ENCODE measurements around the gene PYDC2.

Gene PYDC2

GRCh38 chr3:191438150-191438814, 22.7 kb upstream of the PYDC2 start:
- Histone ChIP-seq H3K27me3 (ENCODE audit: low read length) (no peaks in the 10 kb centered on the region), H3K9me2 (replicated peaks; ENCODE audit: insufficient read depth, low read length) (no peaks in the 10 kb centered on the region), H3K36me3 (ENCODE audit: low read length) (no peaks in the 10 kb centered on the region), H3K79me2 (ENCODE audit: insufficient read depth, low read length) (no peaks in the 10 kb centered on the region), H3K9ac (ENCODE audit: low read length) (no peak overlapping the region), H3K9me3 (ENCODE audit: insufficient read depth, low read length) (no peaks in the 10 kb centered on the region), H3K4me3 (ENCODE audit: insufficient read depth, low read length, poor library complexity, severe bottlenecking) (no peak overlapping the region), H3K4me2 (ENCODE audit: low read depth, low read length, poor library complexity, severe bottlenecking) (no peak overlapping the region), H3F3A (ENCODE audit: insufficient read depth) (no peaks in the 10 kb centered on the region), H3K27ac (ENCODE audit: low read depth, low read length) (no peak overlapping the region), H2AFZ (ENCODE audit: low read depth, low read length, severe bottlenecking) (no peak overlapping the region), H4K20me1 (ENCODE audit: low read depth, low read length) (no peaks in the 10 kb centered on the region)
- TF ChIP-seq EZH2phosphoT487 (conservative IDR thresholded peaks at IDR 0.05; ENCODE audit: low read length): no peak
- TF ChIP-seq CTCF (IDR thresholded peaks at IDR 0.05; ENCODE audit: insufficient read depth, low read length, poor library complexity, severe bottlenecking): no peak

GRCh38 chr3:191440532-191440931, 20.4 kb upstream of the PYDC2 start:
- Histone ChIP-seq H4K20me1 (ENCODE audit: low read depth, low read length) (no peaks in the 10 kb centered on the region), H3K79me2 (ENCODE audit: insufficient read depth, low read length) (no peaks in the 10 kb centered on the region), H3K27me3 (ENCODE audit: low read length) (no peaks in the 10 kb centered on the region), H2AFZ (ENCODE audit: low read depth, low read length, severe bottlenecking) (no peak overlapping the region), H3K4me2 (ENCODE audit: low read depth, low read length, poor library complexity, severe bottlenecking) (no peak overlapping the region), H3K9me2 (replicated peaks; ENCODE audit: insufficient read depth, low read length) (no peaks in the 10 kb centered on the region), H3K27ac (ENCODE audit: low read depth, low read length) (no peak overlapping the region), H3K9ac (ENCODE audit: low read length) (no peak overlapping the region), H3F3A (ENCODE audit: insufficient read depth) (no peaks in the 10 kb centered on the region), H3K36me3 (ENCODE audit: low read length) (no peaks in the 10 kb centered on the region), H3K4me3 (ENCODE audit: insufficient read depth, low read length, poor library complexity, severe bottlenecking) (no peak overlapping the region), H3K9me3 (ENCODE audit: insufficient read depth, low read length) (no peaks in the 10 kb centered on the region)
- no peak for TF ChIP-seq EZH2phosphoT487 (conservative IDR thresholded peaks at IDR 0.05; ENCODE audit: low read length)
- TF ChIP-seq CTCF (IDR thresholded peaks at IDR 0.05; ENCODE audit: insufficient read depth, low read length, poor library complexity, severe bottlenecking): no peak

GRCh38 chr3:191441687-191442086, 19.3 kb upstream of the PYDC2 start:
- Histone ChIP-seq H3K27ac (ENCODE audit: low read depth, low read length) (no peak overlapping the region), H3K4me3 (ENCODE audit: insufficient read depth, low read length, poor library complexity, severe bottlenecking) (no peak overlapping the region), H4K20me1 (ENCODE audit: low read depth, low read length) (no peaks in the 10 kb centered on the region), H3K9me2 (replicated peaks; ENCODE audit: insufficient read depth, low read length) (no peaks in the 10 kb centered on the region), H2AFZ (ENCODE audit: low read depth, low read length, severe bottlenecking) (no peak overlapping the region), H3K27me3 (ENCODE audit: low read length) (no peaks in the 10 kb centered on the region), H3F3A (ENCODE audit: insufficient read depth) (no peaks in the 10 kb centered on the region), H3K4me2 (ENCODE audit: low read depth, low read length, poor library complexity, severe bottlenecking) (no peak overlapping the region), H3K9ac (ENCODE audit: low read length) (no peak overlapping the region), H3K79me2 (ENCODE audit: insufficient read depth, low read length) (no peaks in the 10 kb centered on the region), H3K9me3 (ENCODE audit: insufficient read depth, low read length) (no peaks in the 10 kb centered on the region), H3K36me3 (ENCODE audit: low read length) (no peaks in the 10 kb centered on the region)
- TF ChIP-seq EZH2phosphoT487 (conservative IDR thresholded peaks at IDR 0.05; ENCODE audit: low read length) (no peak), CTCF (IDR thresholded peaks at IDR 0.05; ENCODE audit: insufficient read depth, low read length, poor library complexity, severe bottlenecking) (no peak)

All from SU-DHL-6 (cell line).